Measurements from ENCODE around the gene PBX4. TPM values are rescaled to one million over a fixed set of nuclear protein-coding genes. Genes with fewer than 3 reads are reported as not detected.

PBX4 gene
- total RNA-seq, 1 experiment from 2014 or later, result 11.6 TPM

GRCh38 chr19:19652482-19653295 is 34.2 kb upstream of the PBX4 start (continued):
- no peak for TF ChIP-seq ZFX (IDR thresholded peaks at IDR 0.05)
- TF ChIP-seq ATF3 (IDR thresholded peaks at IDR 0.05), result no peak
- no peak for TF ChIP-seq CBX3 (IDR thresholded peaks at IDR 0.05; ENCODE audit: low read depth)
- TF ChIP-seq ZNF274 (IDR thresholded peaks at IDR 0.05; ENCODE audit: low read depth, low read length), result no peak

- H3K9me2 ChIP-seq (ENCODE audit: insufficient read depth), result no peaks in the 10 kb centered on the region
- H3K4me1 ChIP-seq (ENCODE audit: control insufficient read depth in 1 of 2, insufficient read depth in 2 of 2, low read length in 2 of 2), result no peaks in the 10 kb centered on the region
- no peak overlapping the region for H3K4me3 ChIP-seq (replicated peaks in 1 of 2; ENCODE audit: low read depth in 1 of 2, low read length in 2 of 2)
- no peak for DNase-seq (ENCODE audit: low read depth, low spot score)
- H2AFZ ChIP-seq (ENCODE audit: low read depth, low read length, poor library complexity, severe bottlenecking), result no peak overlapping the region
- H3K79me2 ChIP-seq (ENCODE audit: insufficient read depth, low read length), result no peaks in the 10 kb centered on the region
- BruUV-seq (replicated peaks), result no TSS peak
- H3K9ac ChIP-seq (ENCODE audit: low read length), result no peak overlapping the region
- H4K20me1 ChIP-seq (ENCODE audit: insufficient read depth), result no peaks in the 10 kb centered on the region
- intact Hi-C loops (cut with micrococcal nuclease), result no loop called here
- no peaks in the 10 kb centered on the region for H3K9me3 ChIP-seq (ENCODE audit: control insufficient read depth in 1 of 2, insufficient read depth in 1 of 2, low read depth in 1 of 2, low read length in 2 of 2)
- ATAC-seq, result no peak
- H3K27me3 ChIP-seq (ENCODE audit: insufficient read depth, low read length), result no peaks in the 10 kb centered on the region
- no peak overlapping the region for H3K4me2 ChIP-seq (ENCODE audit: low read length)
- peaks cover 37 to 44% of the 10 kb centered on the region in 2 experiments; a peak in 3 of 4 replicates for H3K36me3 ChIP-seq (ENCODE audit: control insufficient read depth in 1 of 2, insufficient read depth in 2 of 2, low read length in 2 of 2)
- ChIA-PET RAD21 (ENCODE audit: low non-redundant PET in 1 of 2, low total read pairs in 2 of 2, uncharacterized antibody in 2 of 2, unreplicated experiment in 2 of 2) (no interaction called here), CTCF (no interaction called here), POLR2A (no interaction called here)
- H3K27ac ChIP-seq (ENCODE audit: low read depth, low read length), result no peak overlapping the region
- no peak for TF ChIP-seq EGR1 (IDR thresholded peaks at IDR 0.05; ENCODE audit: low read depth)
- no peak for TF ChIP-seq RAD21 (IDR thresholded peaks at IDR 0.05; ENCODE audit: low read depth)
- no peak for TF ChIP-seq CEBPB (IDR thresholded peaks at IDR 0.05; ENCODE audit: low read depth)
- no peak for TF ChIP-seq CTCF (IDR thresholded peaks at IDR 0.05 in 2 of 3, conservative IDR thresholded peaks at IDR 0.05 in 1 of 3; ENCODE audit: borderline replicate concordance in 1 of 3, insufficient read depth in 1 of 3, low read depth in 2 of 3, low read length in 2 of 3)
- TF ChIP-seq ELF1 (IDR thresholded peaks at IDR 0.05; ENCODE audit: borderline replicate concordance, low read depth), result no peak
- no peak for TF ChIP-seq POLR2A (IDR thresholded peaks at IDR 0.05; ENCODE audit: borderline replicate concordance, extremely low read depth, insufficient read depth, insufficient read length)
- TF ChIP-seq YY1 (IDR thresholded peaks at IDR 0.05; ENCODE audit: extremely low read depth, insufficient replicate concordance, low read depth, low read length), result no peak
- no peak for TF ChIP-seq POLR2AphosphoS5 (IDR thresholded peaks at IDR 0.05; ENCODE audit: low read depth, low read length)
- TF ChIP-seq SP1 (IDR thresholded peaks at IDR 0.05; ENCODE audit: low read depth), result no peak
- no peak for TF ChIP-seq MAX (IDR thresholded peaks at IDR 0.05)
- no peak for TF ChIP-seq EZH2phosphoT487 (IDR thresholded peaks at IDR 0.05; ENCODE audit: borderline replicate concordance)
- TF ChIP-seq ZBTB33 (IDR thresholded peaks at IDR 0.05; ENCODE audit: extremely low read depth, insufficient replicate concordance, low read length), result no peak
- no peak for TF ChIP-seq EZH2 (IDR thresholded peaks at IDR 0.05)
- TF ChIP-seq REST (IDR thresholded peaks at IDR 0.05; ENCODE audit: low read depth), result no peak
Measured at GRCh38 chr19:19651076-19651475, 32.6 kb upstream of the PBX4 start.
